Parathyroid adenoma (tissue), 2 donors: Measurements from ENCODE around the gene CCS.

Source experiments
- H2AFZ ChIP-seq: fragments of 300-600 bp; sonication (generic); one replicate; pipeline ENCODE4 v1.7.0; 2017; ENCODE audit warnings: antibody characterized with exemption, mild to moderate bottlenecking
- H3K27ac ChIP-seq: fragments of 300-600 bp; sonication (generic); one replicate; pipeline ENCODE4 v1.7.0; 2017
- H3K27me3 ChIP-seq: fragments of 300-600 bp; sonication (generic); one replicate; pipeline ENCODE4 v1.7.0; 2017; ENCODE audit warnings: low read length; ENCODE audit not compliant: control insufficient read depth, insufficient read depth
- H3K36me3 ChIP-seq: fragments of 300-600 bp; sonication (generic); one replicate; pipeline ENCODE4 v1.7.0; 2017; ENCODE audit warnings: low read length; ENCODE audit not compliant: control insufficient read depth, insufficient read depth
- H3K4me1 ChIP-seq: fragments of 300-600 bp; sonication (generic); one replicate; pipeline ENCODE4 v1.7.0; 2017; ENCODE audit warnings: control low read depth
- H3K4me2 ChIP-seq: fragments of 300-600 bp; sonication (generic); one replicate; pipeline ENCODE4 v1.7.0; 2017; ENCODE audit warnings: low read length
- H3K4me3 ChIP-seq: fragments of 300-600 bp; sonication (generic); one replicate; pipeline ENCODE4 v1.7.0; 2017; ENCODE audit warnings: low read depth, low read length
- H3K79me2 ChIP-seq: fragments of 300-600 bp; sonication (generic); one replicate; pipeline ENCODE4 v1.7.0; 2017; ENCODE audit warnings: control low read depth
- H3K9ac ChIP-seq: fragments of 300-600 bp; sonication (generic); one replicate; pipeline ENCODE4 v1.7.0; 2017; ENCODE audit warnings: mild to moderate bottlenecking
- H3K9me3 ChIP-seq: fragments of 300-600 bp; sonication (generic); one replicate; pipeline ENCODE4 v1.7.0; 2017; ENCODE audit warnings: low read length; ENCODE audit not compliant: control insufficient read depth
- CTCF ChIP-seq: fragments of 300-600 bp; sonication (generic); IDR thresholded peaks from one replicate; pipeline ENCODE4 v1.7.0; 2017; ENCODE audit warnings: antibody characterized with exemption, mild to moderate bottlenecking
- donor health status: primary hyperparathyroidism.

Gene CCS

GRCh38 chr11:66556086-66556485 lies 36.9 kb upstream of the CCS start:
- Histone ChIP-seq H2AFZ (no peak overlapping the region), H3K4me3 (no peak overlapping the region), H3K4me1 (peaks cover 4% of the 10 kb centered on the region), H3K36me3 (no peaks in the 10 kb centered on the region), H3K79me2 (no peaks in the 10 kb centered on the region), H3K9ac (no peak overlapping the region), H3K27ac (no peak overlapping the region), H3K27me3 (no peaks in the 10 kb centered on the region), H3K9me3 (no peaks in the 10 kb centered on the region), H3K4me2 (no peak overlapping the region)
- TF ChIP-seq CTCF: no peak

- Histone ChIP-seq H3K27me3 (no peaks in the 10 kb centered on the region), H3K27ac (no peak overlapping the region), H2AFZ (no peak overlapping the region), H3K36me3 (no peaks in the 10 kb centered on the region), H3K79me2 (no peaks in the 10 kb centered on the region), H3K9me3 (no peaks in the 10 kb centered on the region), H3K4me1 (peaks cover 4% of the 10 kb centered on the region), H3K9ac (no peak overlapping the region), H3K4me2 (no peak overlapping the region), H3K4me3 (no peak overlapping the region)
- no peak for TF ChIP-seq CTCF
These were observed 35.2 kb upstream of the CCS start for GRCh38 chr11:66557733-66558326.

- peaks cover 4% of the 10 kb centered on the region for H3K4me1 ChIP-seq
- H3K4me3 ChIP-seq: no peak overlapping the region
These were observed 33.7 kb upstream of the CCS start for GRCh38 chr11:66559142-66559865.

GRCh38 chr11:66559866-66560676 lies 32.9 kb upstream of the CCS start:
- Histone ChIP-seq H3K9ac (no peak overlapping the region), H3K4me3 (no peak overlapping the region), H3K9me3 (no peaks in the 10 kb centered on the region), H2AFZ (no peak overlapping the region), H3K27ac (no peak overlapping the region), H3K79me2 (no peaks in the 10 kb centered on the region), H3K4me2 (no peak overlapping the region), H3K36me3 (no peaks in the 10 kb centered on the region), H3K4me1 (peaks cover 4% of the 10 kb centered on the region), H3K27me3 (no peaks in the 10 kb centered on the region)
- TF ChIP-seq CTCF: no peak

More at GRCh38 chr11:66559142-66559865, 33.7 kb upstream of the CCS start:
- Histone ChIP-seq H3K4me2 (peak overlapping the region; percentile 35), H3K27ac (no peak overlapping the region), H2AFZ (no peak overlapping the region), H3K27me3 (no peaks in the 10 kb centered on the region), H3K9me3 (no peaks in the 10 kb centered on the region), H3K79me2 (no peaks in the 10 kb centered on the region), H3K36me3 (no peaks in the 10 kb centered on the region), H3K9ac (no peak overlapping the region)
- TF ChIP-seq CTCF: no peak
